Breast epithelium (tissue), 3 donors: ENCODE data around the gene MYBPH.

Source experiments
- CTCF ChIP-seq, 3 donors: fragments of 450-650 bp; IDR thresholded peaks; one replicate each; pipeline ENCODE4 v1.5.1; 2016 to 2017; ENCODE audit warnings: antibody characterized with exemption in 3 of 3, mild to moderate bottlenecking in 3 of 3, moderate library complexity in 3 of 3
- POLR2AphosphoS5 ChIP-seq, 3 donors: sonication (generic); formaldehyde crosslinking; IDR thresholded peaks; one replicate each; pipeline ENCODE4 v1.6.1; 2017; ENCODE audit warnings: antibody characterized with exemption in 3 of 3

DNA sequence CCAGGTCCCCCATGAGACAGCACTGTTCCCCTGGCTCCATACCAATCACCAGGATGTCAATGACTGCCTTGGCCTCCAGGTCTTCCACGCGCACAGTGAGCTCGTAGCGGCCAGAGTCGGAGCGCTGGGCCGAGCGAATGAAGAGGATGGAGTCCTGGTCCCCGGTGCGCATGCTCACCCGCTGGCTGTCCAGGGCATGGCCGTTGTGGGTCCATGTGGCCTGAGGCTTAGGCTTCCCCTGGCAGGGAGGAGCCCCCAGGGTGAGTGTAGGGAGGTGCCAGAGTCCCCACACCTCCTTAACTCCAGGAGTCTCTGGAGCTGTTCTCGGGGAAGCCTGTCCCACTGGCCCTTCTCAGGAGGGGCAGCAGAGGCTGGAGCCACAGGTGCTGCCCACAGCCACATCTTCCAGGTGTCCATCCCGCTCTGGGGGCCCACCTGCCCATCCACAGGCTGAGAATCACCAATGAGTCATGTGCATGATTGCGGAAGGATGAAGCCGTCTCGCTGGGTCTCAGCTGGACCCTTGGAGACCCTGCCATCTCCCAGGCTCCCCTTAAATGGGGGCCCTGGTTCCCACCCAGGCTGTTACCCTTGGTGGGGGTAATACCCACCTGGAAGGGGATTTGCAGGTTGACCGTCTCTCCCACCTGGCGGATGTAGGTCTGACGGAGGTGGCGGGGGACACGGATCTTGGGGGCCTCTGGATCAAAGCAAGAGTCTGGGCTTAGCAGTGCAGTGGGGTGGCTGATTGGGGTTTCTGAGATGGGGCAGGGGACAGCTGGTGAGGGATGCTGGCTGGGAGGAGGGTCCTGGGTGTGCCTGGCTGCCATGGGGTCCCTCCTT is 4.1 kb downstream of the MYBPH start:
- no peak for TF ChIP-seq CTCF (IDR thresholded peaks at IDR 0.05)
- no peak for TF ChIP-seq POLR2AphosphoS5 (IDR thresholded peaks at IDR 0.05)
